SH-SY5Y (cell line): ENCODE data around the gene LRRFIP1.

Experiments used
- GATA2 ChIP-seq: IDR thresholded peaks from 2 replicates; pipeline ENCODE4 v1.6.1; 2011; ENCODE audit warnings: mild to moderate bottlenecking, low read depth, low read length
- GATA3 ChIP-seq: IDR thresholded peaks from 2 replicates; pipeline ENCODE4 v1.6.1; 2011; ENCODE audit warnings: low read depth, mild to moderate bottlenecking, low read length, moderate library complexity

- TF ChIP-seq GATA3 (no peak), GATA2 (no peak)
Observed at GRCh38 chr2:237743561-237744269, 116.3 kb downstream of the LRRFIP1 start.
